Right lobe of liver (tissue), 4 donors: ENCODE measurements around the gene STEAP1B.

Experiments
- CTCF ChIP-seq, 4 donors: fragments of 200-600 bp in 3 of 4; fragments of 450-650 bp in 1 of 4; IDR thresholded peaks; one replicate each; pipeline versions ENCODE4 v1.5.1 to v1.8.0; 2016 to 2022; ENCODE audit warnings: antibody characterized with exemption in 4 of 4, mild to moderate bottlenecking in 2 of 4
- POLR2A ChIP-seq: fragments of 450-650 bp; IDR thresholded peaks from one replicate; pipeline ENCODE4 v1.6.1; 2017; ENCODE audit warnings: antibody characterized with exemption, mild to moderate bottlenecking
- donor health status: DM: no; HTN: no; CAD: no.
- donor health status: DM: no; HTN: no; CAD: no.
- donor health status: DM: no; HTN: yes; CAD: no.

GRCh38 chr7:22545529-22545928 lies 45.5 kb upstream of the STEAP1B start:
- TF ChIP-seq CTCF (IDR thresholded peaks at IDR 0.05) (no peak), POLR2A (no peak)
